IMR-90 (cell line): Measurements from ENCODE around the gene MEGF10. TPM values are rescaled to one million over a fixed set of nuclear protein-coding genes. Genes with fewer than 3 reads are reported as not detected.

ENCODE experiments used
- ATAC-seq: fragments of 200-7000 bp; cut with Tn5 transposase; 2 replicates; pipeline ENCODE4 v1.9.1; 2020; ENCODE audit warnings: low read depth, mild to moderate bottlenecking, moderate library complexity
- BruUV-seq: library from RNA; stranded (reverse); fragments of 400-500 nt; replicated peaks from 2 replicates; lab custom pipeline; 2021; lab: Mats Ljungman, UMichigan
- CTCF ChIA-PET: fragments of 300-600 bp; formaldehyde crosslinking; extraction: SDS; loops from one replicate; lab custom pipeline; 2021; ENCODE audit warnings: antibody characterized with exemption; lab: Yijun Ruan, JAX
- POLR2A ChIA-PET: fragments of 300-600 bp; sonication (Branson Sonifier 250); formaldehyde crosslinking; loops from one replicate; lab custom pipeline; 2022; ENCODE audit warnings: antibody characterized with exemption; ENCODE audit not compliant: unreplicated experiment; lab: Charles Lee
- DNase-seq: peaks from one replicate; pipeline ENCODE4 v3.0.0; 2013
- H2AFZ ChIP-seq: replicated peaks from 2 replicates; pipeline ENCODE3; 2013; ENCODE audit warnings: low read length, mild to moderate bottlenecking; ENCODE audit not compliant: poor library complexity
- H2AK5ac ChIP-seq: 2 replicates; pipeline ENCODE4 v1.6.1; 2013; ENCODE audit warnings: low read depth, low read length, inconsistent platforms
- H2AK9ac ChIP-seq: replicated peaks from 2 replicates; pipeline ENCODE3; 2013; ENCODE audit warnings: mild to moderate bottlenecking, low read depth, low read length, moderate library complexity; ENCODE audit not compliant: poor library complexity
- H2BK120ac ChIP-seq: 2 replicates; pipeline ENCODE4 v1.6.1; 2013; ENCODE audit warnings: low read depth, low read length, inconsistent platforms
- H2BK15ac ChIP-seq: 3 replicates; pipeline ENCODE4 v1.6.1; 2013; ENCODE audit warnings: low read depth, low read length, inconsistent platforms
- H2BK20ac ChIP-seq: 2 replicates; pipeline ENCODE4 v1.6.1; 2013; ENCODE audit warnings: low read depth, mild to moderate bottlenecking, inconsistent platforms, low read length, moderate library complexity
- H2BK5ac ChIP-seq: 2 replicates; pipeline ENCODE4 v1.6.1; 2013; ENCODE audit warnings: mild to moderate bottlenecking, low read depth, low read length, inconsistent platforms; ENCODE audit not compliant: poor library complexity, severe bottlenecking
- H3K14ac ChIP-seq: replicated peaks from 2 replicates; pipeline ENCODE4 v1.6.1; 2013; ENCODE audit warnings: low read depth, low read length, inconsistent platforms
- H3K18ac ChIP-seq: 2 replicates; pipeline ENCODE4 v1.6.1; 2013; ENCODE audit warnings: low read depth, low read length, control low read depth
- H3K23ac ChIP-seq: 2 replicates; pipeline ENCODE4 v1.6.1; 2013; ENCODE audit warnings: low read depth, low read length, inconsistent platforms
- H3K27ac ChIP-seq: 2 replicates; pipeline ENCODE4 v1.5.1; 2013; ENCODE audit warnings: mild to moderate bottlenecking, control low read depth, low read length; ENCODE audit not compliant: insufficient read depth
- H3K27me3 ChIP-seq: 2 replicates; pipeline ENCODE4 v1.6.1; 2013; ENCODE audit warnings: low read length; ENCODE audit not compliant: control insufficient read depth, insufficient read depth
- H3K36me3 ChIP-seq: 2 replicates; pipeline ENCODE4 v1.6.1; 2013; ENCODE audit warnings: low read length, mixed read lengths; ENCODE audit not compliant: control insufficient read depth, insufficient read depth
- H3K4ac ChIP-seq: 2 replicates; pipeline ENCODE4 v1.6.1; 2013; ENCODE audit warnings: low read depth, low read length, inconsistent platforms
- H3K4me1 ChIP-seq: 2 replicates; pipeline ENCODE4 v1.6.1; 2013; ENCODE audit warnings: low read length, mixed read lengths; ENCODE audit not compliant: control insufficient read depth, insufficient read depth
- H3K4me2 ChIP-seq: 2 replicates; pipeline ENCODE4 v1.6.1; 2013; ENCODE audit warnings: low read depth, mild to moderate bottlenecking, control low read depth, low read length, moderate library complexity
- H3K4me3 ChIP-seq: 2 replicates; pipeline ENCODE4 v1.5.1; 2013; ENCODE audit warnings: low read depth, mild to moderate bottlenecking, control low read depth, low read length, moderate library complexity; ENCODE audit not compliant: insufficient read depth
- H3K56ac ChIP-seq: 2 replicates; pipeline ENCODE4 v1.6.1; 2013; ENCODE audit warnings: low read length, inconsistent platforms; ENCODE audit not compliant: insufficient read depth; ENCODE audit errors: extremely low read depth
- H3K79me1 ChIP-seq, 2 experiments: 2 replicates each; pipeline ENCODE4 v1.6.1; 2013; ENCODE audit warnings: low read length in 2 of 2, inconsistent platforms in 1 of 2, low read depth in 1 of 2
- H3K9ac ChIP-seq: 2 replicates; pipeline ENCODE4 v1.6.1; 2013; ENCODE audit warnings: low read depth, low read length, control low read depth
- H3K9me1 ChIP-seq: 2 replicates; pipeline ENCODE4 v1.6.1; 2013; ENCODE audit warnings: low read length, inconsistent platforms; ENCODE audit not compliant: insufficient read depth
- H3K9me3 ChIP-seq: 2 replicates; pipeline ENCODE4 v1.6.1; 2013; ENCODE audit warnings: low read length; ENCODE audit not compliant: control insufficient read depth, insufficient read depth
- H4K20me1 ChIP-seq: 2 replicates; pipeline ENCODE4 v1.6.1; 2013; ENCODE audit warnings: low read length, inconsistent platforms; ENCODE audit not compliant: insufficient read depth
- H4K5ac ChIP-seq: 2 replicates; pipeline ENCODE4 v1.6.1; 2013; ENCODE audit warnings: mild to moderate bottlenecking, low read depth, low read length, control low read depth
- H4K8ac ChIP-seq, 2 experiments: 2 replicates each; pipeline ENCODE4 v1.6.1; 2013; ENCODE audit warnings: low read depth in 2 of 2, low read length in 2 of 2, control low read depth in 1 of 2, inconsistent platforms in 1 of 2
- H4K91ac ChIP-seq: 2 replicates; pipeline ENCODE4 v1.6.1; 2013; ENCODE audit warnings: low read depth, low read length, inconsistent platforms; ENCODE audit not compliant: insufficient read depth
- BHLHE40 ChIP-seq: fragments of 150-350 bp; IDR thresholded peaks from 2 replicates; pipeline ENCODE4 v1.6.1; 2016; ENCODE audit warnings: mild to moderate bottlenecking, low read depth, low read length
- CEBPB ChIP-seq: IDR thresholded peaks from 2 replicates; pipeline ENCODE4 v1.6.1; 2012; ENCODE audit warnings: low read depth, low read length, improper control_type of control experiment
- CHD1 ChIP-seq: IDR thresholded peaks from 2 replicates; pipeline ENCODE4 v1.6.1; 2012; ENCODE audit warnings: low read depth, low read length, improper control_type of control experiment
- CTCF ChIP-seq: conservative IDR thresholded peaks from 2 replicates; pipeline ENCODE4 v1.5.1; 2012; ENCODE audit warnings: mild to moderate bottlenecking, low read depth, low read length, improper control_type of control experiment
- FOS ChIP-seq: fragments of 150-350 bp; IDR thresholded peaks from 2 replicates; pipeline ENCODE4 v1.6.1; 2016; ENCODE audit warnings: low read depth, low read length
- MAFK ChIP-seq: IDR thresholded peaks from 2 replicates; pipeline ENCODE4 v1.6.1; 2012; ENCODE audit warnings: low read depth, low read length, improper control_type of control experiment
- MAZ ChIP-seq: IDR thresholded peaks from 2 replicates; pipeline ENCODE4 v1.6.1; 2012; ENCODE audit warnings: low read depth, mild to moderate bottlenecking, low read length, improper control_type of control experiment, moderate library complexity, borderline replicate concordance
- MXI1 ChIP-seq: IDR thresholded peaks from 2 replicates; pipeline ENCODE4 v1.6.1; 2012; ENCODE audit warnings: low read depth, mild to moderate bottlenecking, low read length, moderate library complexity, borderline replicate concordance
- NFE2L2 ChIP-seq: fragments of 150-350 bp; IDR thresholded peaks from 2 replicates; pipeline ENCODE4 v1.6.1; 2016; ENCODE audit warnings: low read depth, mild to moderate bottlenecking, low read length
- POLR2A ChIP-seq: IDR thresholded peaks from 2 replicates; pipeline ENCODE4 v1.6.1; 2012; ENCODE audit warnings: mild to moderate bottlenecking, low read depth, low read length
- RAD21 ChIP-seq: IDR thresholded peaks from 2 replicates; pipeline ENCODE4 v1.6.1; 2012; ENCODE audit warnings: low read length, improper control_type of control experiment
- RCOR1 ChIP-seq: IDR thresholded peaks from 2 replicates; pipeline ENCODE4 v1.6.1; 2012; ENCODE audit warnings: mild to moderate bottlenecking, low read length, improper control_type of control experiment; ENCODE audit not compliant: insufficient replicate concordance
- RFX5 ChIP-seq: IDR thresholded peaks from 2 replicates; pipeline ENCODE4 v1.8.0; 2012; ENCODE audit warnings: low read depth, mild to moderate bottlenecking, low read length, moderate library complexity
- SMC3 ChIP-seq: fragments of 150-350 bp; IDR thresholded peaks from 2 replicates; pipeline ENCODE4 v1.6.1; 2016; ENCODE audit warnings: low read depth, mild to moderate bottlenecking, antibody characterized with exemption, low read length, moderate library complexity
- WGBS, 2 experiments: methylation state at CpG; one replicate each; pipeline versions ENCODE4 v1.1.5 to v1.1.7; 2013; ENCODE audit warnings: missing lambda C conversion rate in 2 of 2; ENCODE audit not compliant: insufficient read length in 1 of 2; ENCODE audit errors: extremely low coverage in 2 of 2; 5-methylcytosine and 5-hydroxymethylcytosine counted together
- dilution Hi-C: fragments of 300-500 bp; cut with HindIII; formaldehyde crosslinking; loops from one replicate; pipeline ENCODE4 v1.14.3; 2018; ENCODE audit warnings: low sequenced_read_pairs; ENCODE audit not compliant: unreplicated experiment
- in situ Hi-C: fragments of 300-500 bp; cut with MboI; formaldehyde crosslinking; loops from 3 replicates; pipeline ENCODE4 v1.14.3; 2019; ENCODE audit warnings: low sequenced_read_pairs, inconsistent platforms, mixed read lengths
- intact Hi-C: fragments of 100-400 bp; cut with micrococcal nuclease; formaldehyde crosslinking; loops from 2 replicates; pipeline ENCODE4 v1.10.0; 2022
- polyA plus RNA-seq, 3 experiments: library from polyadenylated mRNA; depleted of rRNA; stranded (reverse); fragments of >200 nt; gene quantifications; 2 replicates each; pipeline ENCODE4 v1.2.3, GENCODE V29; 2012; ENCODE audit warnings: low replicate concordance in 1 of 3
- total RNA-seq: library from RNA; depleted of rRNA; stranded (reverse); fragments of >200 nt; gene quantifications from 2 replicates; pipeline ENCODE4 v1.2.3, GENCODE V29; 2012
- TF ChIP-seq, protein P1 (sequence below): fragments of 150-350 bp; IDR thresholded peaks from 2 replicates; pipeline ENCODE4 v1.6.1; 2017; ENCODE audit warnings: mild to moderate bottlenecking, antibody characterized with exemption, low read length, low read depth
- TF ChIP-seq, protein P2 (sequence below): fragments of 150-350 bp; IDR thresholded peaks from 2 replicates; pipeline ENCODE4 v1.6.1; 2016; ENCODE audit warnings: low read depth, mild to moderate bottlenecking, low read length, moderate library complexity, borderline replicate concordance

The MEGF10 gene
- total and polyA plus RNA-seq, 2 of the 4 experiments (the other 2 are of a cell fraction) = not detected

- dilution Hi-C loops (no loop called here), in situ Hi-C loops (no loop called here), intact Hi-C loops (no loop called here)
- H2AK9ac ChIP-seq = no peak overlapping the region
- no peak overlapping the region for H2BK120ac ChIP-seq
- H3K14ac ChIP-seq = no peak overlapping the region
- ATAC-seq (no peak), DNase-seq (no peak)
- no peak overlapping the region for H3K9ac ChIP-seq
- no TSS peak for BruUV-seq
- H3K9me1 ChIP-seq = no peaks in the 10 kb centered on the region
- H4K91ac ChIP-seq = no peak overlapping the region
- H3K56ac ChIP-seq = no peak overlapping the region
- CTCF ChIA-PET = no interaction called here
- H4K20me1 ChIP-seq = no peaks in the 10 kb centered on the region
- no peak overlapping the region for H3K23ac ChIP-seq
- H3K4me2 ChIP-seq = no peak overlapping the region
- no peak overlapping the region for H3K18ac ChIP-seq
- no peak overlapping the region for H2AFZ ChIP-seq
- no peak overlapping the region for H3K4ac ChIP-seq
- H2BK20ac ChIP-seq = no peak overlapping the region
- H3K36me3 ChIP-seq = no peaks in the 10 kb centered on the region
- no CpG with 5 or more reads among the region's 4 CpGs for WGBS, 2 experiments
- no peak overlapping the region for H3K27ac ChIP-seq
- H3K27me3 ChIP-seq = peaks cover 7% of the 10 kb centered on the region
- no peak overlapping the region for H2AK5ac ChIP-seq
- H4K8ac ChIP-seq = no peak overlapping the region
- no peaks in the 10 kb centered on the region for H3K4me1 ChIP-seq
- TF ChIP-seq CEBPB (no peak), FOS (no peak), RFX5 (no peak), MAZ (no peak), MXI1 (no peak), MAFK (no peak), CTCF (no peak), SMC3 (no peak), CHD1 (no peak), POLR2A (no peak), BHLHE40 (no peak), NFE2L2 (no peak), RCOR1 (no peak), RAD21 (no peak)
- TF ChIP-seq, protein P1, sequence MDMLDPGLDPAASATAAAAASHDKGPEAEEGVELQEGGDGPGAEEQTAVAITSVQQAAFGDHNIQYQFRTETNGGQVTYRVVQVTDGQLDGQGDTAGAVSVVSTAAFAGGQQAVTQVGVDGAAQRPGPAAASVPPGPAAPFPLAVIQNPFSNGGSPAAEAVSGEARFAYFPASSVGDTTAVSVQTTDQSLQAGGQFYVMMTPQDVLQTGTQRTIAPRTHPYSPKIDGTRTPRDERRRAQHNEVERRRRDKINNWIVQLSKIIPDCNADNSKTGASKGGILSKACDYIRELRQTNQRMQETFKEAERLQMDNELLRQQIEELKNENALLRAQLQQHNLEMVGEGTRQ = no peak
- TF ChIP-seq, protein P2, sequence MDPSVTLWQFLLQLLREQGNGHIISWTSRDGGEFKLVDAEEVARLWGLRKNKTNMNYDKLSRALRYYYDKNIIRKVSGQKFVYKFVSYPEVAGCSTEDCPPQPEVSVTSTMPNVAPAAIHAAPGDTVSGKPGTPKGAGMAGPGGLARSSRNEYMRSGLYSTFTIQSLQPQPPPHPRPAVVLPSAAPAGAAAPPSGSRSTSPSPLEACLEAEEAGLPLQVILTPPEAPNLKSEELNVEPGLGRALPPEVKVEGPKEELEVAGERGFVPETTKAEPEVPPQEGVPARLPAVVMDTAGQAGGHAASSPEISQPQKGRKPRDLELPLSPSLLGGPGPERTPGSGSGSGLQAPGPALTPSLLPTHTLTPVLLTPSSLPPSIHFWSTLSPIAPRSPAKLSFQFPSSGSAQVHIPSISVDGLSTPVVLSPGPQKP = no peak
- POLR2A ChIA-PET = no interaction called here
- H4K5ac ChIP-seq = no peak overlapping the region
- H2BK5ac ChIP-seq = no peak overlapping the region
- no peak overlapping the region for H3K4me3 ChIP-seq
- H3K9me3 ChIP-seq = no peaks in the 10 kb centered on the region
- H3K79me1 ChIP-seq = no peaks in the 10 kb centered on the region
- H2BK15ac ChIP-seq = no peak overlapping the region
Measured at GRCh38 chr5:127416906-127417305, 126.3 kb downstream of the MEGF10 start.
